CD4-positive, alpha-beta T cell treated with Interleukin-10 for 1 hour (primary cell): Measurements from ENCODE around the gene KCNG2.
"Not testable (repeated sequence)": the region's sequence is repeated elsewhere in the genome, so short reads cannot be mapped to it uniquely, and the experiment has no call there.

Experiments
- DNase-seq: peaks from one replicate; pipeline ENCODE4 v3.0.0-alpha.2; 2020

Gene KCNG2

GRCh38 chr18:79873449-79874110, 75.8 kb downstream of the KCNG2 start:
- DNase-seq = no peak

DNA sequence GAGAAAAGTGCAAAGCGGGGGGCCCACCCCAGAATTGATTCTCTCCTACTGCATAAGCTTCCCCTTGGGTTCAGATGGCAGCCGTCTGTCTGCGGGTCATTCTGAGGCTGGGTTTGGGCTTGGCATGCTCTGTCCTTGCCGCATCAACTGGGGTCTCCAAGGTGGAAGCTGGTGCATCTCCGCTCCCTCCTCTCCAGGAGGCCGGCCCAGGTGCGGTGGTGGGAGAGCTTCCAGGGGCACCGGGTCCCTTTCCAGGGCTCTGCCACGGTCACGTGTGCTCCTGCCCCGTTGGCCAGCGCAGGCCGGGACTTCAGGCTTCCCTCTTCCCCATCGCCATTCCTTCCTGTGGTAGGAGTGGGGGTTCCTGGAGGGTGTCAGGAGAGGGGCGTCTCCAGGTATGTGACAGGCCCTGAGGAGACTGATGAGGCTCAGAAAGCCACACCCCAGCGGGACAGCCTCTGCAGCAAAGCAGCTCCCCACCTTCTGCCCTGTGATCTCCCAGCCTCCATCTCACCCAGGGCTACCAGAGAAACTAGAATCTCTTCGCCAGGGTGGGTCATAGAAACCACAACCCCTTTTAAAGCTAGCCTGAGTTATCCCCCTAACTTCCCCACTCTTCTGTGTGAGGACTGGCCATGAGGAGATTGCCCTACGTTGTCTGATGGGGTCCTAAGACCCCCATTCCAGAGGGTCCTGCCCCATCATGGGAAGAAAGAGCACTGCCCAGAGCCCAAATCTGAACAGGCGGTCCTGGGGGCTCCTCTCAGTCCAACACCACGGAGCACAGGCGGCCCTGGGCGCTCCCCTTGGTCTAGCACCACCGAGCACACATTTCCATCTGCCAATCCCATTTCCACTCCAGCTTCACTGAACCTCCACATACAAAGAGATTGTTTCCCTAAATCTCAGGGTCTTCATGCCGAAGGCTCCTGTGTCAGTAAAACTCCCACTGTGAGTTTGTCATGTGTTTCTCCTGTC, 77.1 kb downstream of the KCNG2 start:
- DNase-seq = no peak

DNA sequence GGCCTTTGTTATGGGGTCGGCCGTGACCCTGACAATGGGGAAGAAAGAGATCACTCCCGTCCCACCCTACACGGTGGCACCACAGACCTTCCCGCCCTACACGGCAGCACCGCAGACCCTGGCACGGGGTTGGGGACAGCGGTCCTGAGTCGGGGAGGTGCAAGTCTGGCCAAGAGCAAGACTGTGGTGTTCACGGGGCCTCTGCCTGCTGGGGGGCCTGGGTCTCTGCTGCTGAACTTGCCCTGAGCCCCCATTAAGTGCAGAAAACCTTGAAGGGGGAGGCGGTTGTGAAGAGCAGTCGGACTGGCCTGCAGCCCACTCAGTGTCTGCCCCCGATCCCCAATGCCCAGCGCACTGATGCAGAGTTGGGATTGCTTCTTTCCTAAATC, 77.8 kb downstream of the KCNG2 start:
- DNase-seq = no peak

GRCh38 chr18:79875931-79876461, 78.3 kb downstream of the KCNG2 start:
- no peak for DNase-seq

DNA sequence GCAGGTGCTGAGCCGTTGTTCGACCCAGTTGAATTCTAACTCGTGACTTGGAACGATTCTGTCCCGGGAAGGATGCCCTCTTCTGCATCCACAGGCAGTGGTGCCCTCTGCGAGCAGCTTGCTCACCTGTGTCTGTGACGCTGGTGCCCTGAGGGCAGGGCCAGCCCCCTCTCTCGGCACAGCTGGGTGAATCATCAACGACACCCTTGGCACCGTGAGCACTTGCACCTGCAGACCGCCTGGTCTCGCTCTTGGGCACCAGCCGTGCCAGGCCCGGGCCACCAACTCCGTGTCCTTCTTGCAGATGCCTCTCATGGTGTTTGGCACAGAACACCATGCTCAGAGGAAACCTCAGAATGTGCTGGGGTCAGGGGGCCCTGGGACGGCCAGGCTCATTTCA, 78.8 kb downstream of the KCNG2 start:
- no peak for DNase-seq

DNA sequence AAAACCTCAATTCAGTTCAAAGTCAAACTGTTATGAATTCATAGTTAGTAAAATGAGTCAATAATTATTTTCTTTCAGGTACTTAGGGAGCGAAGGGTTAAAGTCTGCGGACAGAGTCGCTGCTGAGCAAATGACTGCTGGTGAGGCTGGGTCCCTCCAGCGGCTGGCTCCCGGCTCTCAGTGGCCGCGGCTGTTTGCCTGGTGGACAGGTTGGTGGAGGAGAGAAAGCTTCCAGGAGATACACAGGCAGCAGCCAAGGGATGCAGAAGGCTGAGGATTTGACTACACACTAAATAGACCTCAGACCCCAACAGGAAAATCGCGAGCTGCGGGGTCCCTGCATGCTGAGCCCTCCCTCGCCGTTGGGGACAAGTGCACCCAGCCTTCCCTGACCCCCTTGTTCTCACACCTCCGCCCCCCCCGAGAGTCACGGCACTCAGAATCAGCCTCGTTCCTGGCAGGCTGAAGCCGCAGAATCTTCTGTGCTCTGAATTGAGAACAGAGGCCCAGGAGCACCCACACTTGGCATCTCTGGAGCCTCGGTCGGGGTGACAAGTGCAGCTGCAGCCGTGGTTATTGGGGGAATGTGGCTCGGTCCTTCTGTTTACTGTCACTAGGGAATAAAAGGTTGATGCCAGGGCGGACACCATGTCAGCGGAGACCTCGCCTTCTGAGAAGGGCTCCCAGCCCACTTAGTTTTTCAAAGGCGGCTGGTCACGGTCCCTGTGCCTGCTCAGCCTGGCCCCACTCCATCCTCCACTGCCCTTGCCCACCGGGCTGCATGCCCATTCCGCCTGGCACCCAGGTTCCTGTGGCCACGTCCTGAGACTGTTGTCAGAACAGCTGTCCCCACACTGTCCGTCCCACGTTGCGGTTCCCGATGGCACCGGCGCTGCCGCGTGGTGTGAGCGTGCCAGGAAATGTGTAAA, 79.7 kb downstream of the KCNG2 start:
- DNase-seq = no peak

GRCh38 chr18:79878246-79878645, 80.5 kb downstream of the KCNG2 start:
- DNase-seq = not testable (repeated sequence)

GRCh38 chr18:79878741-79879378, 81.1 kb downstream of the KCNG2 start:
- no peak for DNase-seq

DNA sequence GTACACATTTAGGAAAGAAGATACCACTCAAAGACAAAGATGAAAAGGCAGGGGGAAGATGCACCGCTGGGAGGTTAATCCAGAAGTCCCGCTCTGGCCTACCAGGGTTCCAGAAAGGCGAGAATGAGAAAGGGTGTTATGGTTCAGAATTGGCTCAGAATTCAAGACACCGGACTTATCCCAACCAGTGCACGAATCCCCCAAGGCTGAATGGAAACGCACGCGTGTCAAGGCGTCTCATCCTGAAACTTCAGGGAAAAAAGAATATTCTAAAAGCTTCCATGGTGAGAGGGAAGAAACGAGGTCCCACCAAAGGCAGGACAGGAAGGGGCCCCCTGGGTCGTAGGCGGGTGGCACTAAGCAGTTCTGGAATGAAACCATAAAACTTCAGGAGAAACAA, 81.8 kb downstream of the KCNG2 start:
- DNase-seq = no peak

- no peak for DNase-seq
Measured at GRCh38 chr18:79881695-79882094, 84.0 kb downstream of the KCNG2 start.

- no peak for DNase-seq
Measured at GRCh38 chr18:79882522-79883241, 84.9 kb downstream of the KCNG2 start.

DNA sequence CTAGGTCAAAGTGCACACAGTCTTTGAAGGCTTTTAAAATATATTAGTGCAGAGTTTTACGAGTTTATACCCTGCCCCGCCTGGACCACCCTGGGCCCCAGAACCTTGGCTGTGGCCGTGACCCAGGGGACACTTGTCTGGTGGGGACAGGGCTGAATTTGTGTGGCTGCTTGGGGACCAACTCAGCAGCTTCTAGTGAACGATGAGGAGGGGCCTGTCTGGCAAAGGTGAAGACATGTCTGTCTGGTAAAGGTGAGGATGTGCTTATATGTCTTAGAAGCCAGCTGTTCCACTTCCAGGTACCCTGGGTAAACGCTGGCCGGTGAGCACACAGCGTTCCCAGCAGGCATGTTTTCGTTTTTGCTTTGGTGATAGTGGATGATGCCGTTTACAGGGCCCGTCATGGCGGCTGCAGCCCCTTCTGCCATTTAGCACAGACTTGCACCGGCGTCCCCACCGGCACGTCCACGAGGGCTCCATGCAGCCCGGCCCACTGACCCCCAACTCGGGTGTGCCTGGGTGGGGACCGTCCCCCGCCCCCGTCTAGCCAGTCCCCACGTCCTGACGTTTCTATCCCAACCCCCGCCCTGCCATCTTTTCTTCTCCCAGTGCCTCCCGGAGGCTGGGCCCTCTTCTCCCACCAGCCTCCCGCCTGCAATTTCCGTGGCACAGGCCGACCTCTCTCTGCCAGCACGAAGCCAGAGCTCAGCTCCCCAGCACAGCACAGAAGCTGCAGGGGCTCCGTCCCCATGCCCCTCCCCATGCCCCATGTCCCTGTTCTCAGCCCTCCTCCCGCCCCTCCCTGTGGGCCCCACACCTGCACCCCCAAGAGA, 85.9 kb downstream of the KCNG2 start:
- no peak for DNase-seq

GRCh38 chr18:79884294-79884962, 86.7 kb downstream of the KCNG2 start:
- no peak for DNase-seq

DNA sequence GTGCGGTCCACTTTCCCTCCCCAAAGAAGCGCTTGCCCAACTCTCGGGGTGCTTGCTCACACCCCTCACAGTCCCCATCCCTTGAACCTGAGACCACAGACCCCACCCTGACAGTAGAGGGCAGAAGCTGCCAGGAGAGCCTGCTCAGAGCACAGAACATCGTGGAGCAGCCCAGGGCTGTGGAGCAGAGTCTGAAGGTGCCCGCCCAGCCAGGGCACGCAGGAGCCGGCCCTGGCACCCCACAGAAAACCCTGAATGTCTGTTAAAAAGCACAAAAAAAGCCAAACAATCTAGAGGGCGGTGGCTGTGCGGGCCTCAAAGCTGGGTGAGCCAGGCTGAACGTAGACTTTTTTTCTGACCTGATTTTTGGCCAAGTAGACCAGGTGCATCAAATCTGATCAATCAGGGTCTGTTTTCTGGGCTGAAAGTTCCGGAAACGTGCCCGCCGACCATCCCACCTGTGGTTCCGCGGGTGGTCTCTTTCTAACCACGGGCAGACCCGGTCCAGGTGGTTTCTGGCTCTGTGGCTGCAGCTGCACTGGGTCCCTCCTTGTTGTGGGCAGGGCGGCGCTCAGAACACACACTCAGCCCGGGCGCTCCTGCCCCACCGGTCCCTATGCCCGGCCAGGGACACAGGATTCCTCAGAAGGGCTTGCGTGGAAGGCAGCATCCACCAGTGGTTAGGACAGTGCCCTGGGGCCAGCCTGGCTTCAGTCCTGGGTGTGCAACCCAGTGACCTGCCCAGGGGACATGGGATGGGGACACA, 87.4 kb downstream of the KCNG2 start:
- no peak for DNase-seq

DNA sequence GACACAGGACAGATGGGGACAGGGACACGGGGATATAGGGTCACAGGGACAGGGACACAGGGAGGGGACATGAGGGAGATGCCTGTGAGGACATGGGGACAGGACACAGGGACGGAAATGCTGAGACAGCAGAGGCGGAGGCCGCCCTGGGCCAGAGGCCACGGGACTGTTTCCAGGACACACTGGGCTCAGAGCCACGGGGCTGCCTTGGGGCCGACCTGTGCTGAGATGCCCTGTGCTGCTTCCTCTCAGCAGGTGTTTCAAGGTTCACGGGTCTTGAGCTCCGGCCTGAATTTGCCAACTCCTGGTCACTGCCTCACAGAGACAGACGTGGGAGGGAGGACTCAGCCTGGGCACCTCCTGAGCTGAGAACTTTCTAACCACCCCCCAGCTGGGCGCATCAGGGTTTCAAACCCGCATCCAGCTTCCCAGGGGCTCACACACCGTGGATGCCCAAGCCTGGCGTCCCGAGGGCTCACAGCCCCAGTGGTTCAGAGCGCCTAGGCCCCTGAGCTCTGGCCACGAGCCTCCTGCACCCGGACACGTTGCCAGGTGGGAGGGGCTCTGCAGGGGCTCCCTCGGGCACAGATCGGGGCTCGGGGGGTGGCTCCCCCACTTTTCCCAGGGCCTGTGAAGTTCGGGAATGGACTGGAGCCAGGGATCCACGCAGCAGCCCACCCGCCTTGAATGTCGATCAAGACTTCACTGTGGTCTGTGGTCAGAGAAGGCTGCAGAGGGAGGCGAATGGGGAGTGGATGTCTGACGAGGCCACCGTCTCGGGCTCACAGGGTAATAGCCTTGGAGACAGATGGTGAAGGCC, 89.7 kb downstream of the KCNG2 start:
- no peak for DNase-seq

GRCh38 chr18:79888016-79888415, 90.3 kb downstream of the KCNG2 start:
- no peak for DNase-seq

GRCh38 chr18:79889569-79889968, 91.8 kb downstream of the KCNG2 start:
- no peak for DNase-seq

DNA sequence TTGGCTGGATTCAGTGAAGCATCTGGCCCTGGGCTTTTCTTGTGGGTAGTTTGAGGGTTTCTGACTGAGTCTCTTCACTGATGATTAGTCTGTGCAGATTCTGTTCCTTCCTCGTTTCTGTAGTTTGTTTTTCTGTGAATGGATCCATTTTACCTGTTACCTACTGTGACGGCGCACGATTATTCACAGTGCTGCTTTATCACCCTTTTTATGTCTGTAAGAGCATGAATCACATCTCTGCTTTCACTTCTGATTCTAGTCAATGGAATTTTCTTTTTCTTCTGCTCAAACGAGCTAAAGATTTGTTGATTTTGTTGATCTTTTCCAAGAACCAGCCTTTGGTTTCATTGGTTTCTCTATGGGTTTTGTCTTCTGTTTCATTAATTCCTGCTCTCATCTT, 92.9 kb downstream of the KCNG2 start:
- no peak for DNase-seq
